Activated CD4-positive, alpha-beta T cell treated with anti-CD3 and anti-CD28 coated beads, Interleukin-2, amount 50 U/mL, for 4 hours (primary cell): ENCODE data around the gene POC5.

Experiments
- DNase-seq, 2 experiments: peaks; one replicate each; pipeline ENCODE4 v3.0.0-alpha.2; 2020

Gene POC5

GRCh38 chr5:75659791-75660450, 57.3 kb downstream of the POC5 start:
- no peak for DNase-seq

DNA sequence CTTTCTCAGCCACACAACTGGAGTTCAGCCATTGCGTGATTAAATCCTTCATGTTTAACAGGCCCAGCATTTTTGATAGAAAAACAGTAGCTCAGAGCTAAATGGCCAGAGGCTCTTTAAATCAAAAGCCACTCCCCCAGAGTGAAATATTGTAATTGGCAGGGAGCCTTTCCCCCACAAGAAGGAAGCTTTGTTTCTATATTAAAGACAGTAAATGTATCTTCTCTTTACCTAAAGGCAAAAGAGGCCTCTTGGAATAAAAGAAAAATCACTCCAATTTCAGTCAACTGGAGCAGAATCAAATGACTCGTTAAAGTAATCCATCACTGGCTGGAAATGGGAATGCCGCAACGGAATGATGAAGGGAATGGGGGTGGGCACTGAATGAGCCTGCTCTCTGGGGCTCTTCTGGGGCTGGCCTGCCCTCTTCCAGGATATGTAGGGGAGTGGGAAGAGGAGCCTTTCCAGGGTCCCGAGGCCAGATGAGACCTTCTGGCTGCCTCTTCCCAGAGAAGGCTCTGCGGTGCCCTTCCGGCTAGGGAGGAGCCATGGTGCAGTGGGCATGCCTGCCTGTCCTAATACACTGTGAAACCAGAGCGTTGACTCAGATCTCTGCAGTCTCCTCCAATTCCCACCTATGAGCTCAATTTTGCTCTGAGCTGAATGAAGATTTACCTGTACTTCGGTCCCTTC, 60.8 kb downstream of the POC5 start:
- no peak for DNase-seq

DNA sequence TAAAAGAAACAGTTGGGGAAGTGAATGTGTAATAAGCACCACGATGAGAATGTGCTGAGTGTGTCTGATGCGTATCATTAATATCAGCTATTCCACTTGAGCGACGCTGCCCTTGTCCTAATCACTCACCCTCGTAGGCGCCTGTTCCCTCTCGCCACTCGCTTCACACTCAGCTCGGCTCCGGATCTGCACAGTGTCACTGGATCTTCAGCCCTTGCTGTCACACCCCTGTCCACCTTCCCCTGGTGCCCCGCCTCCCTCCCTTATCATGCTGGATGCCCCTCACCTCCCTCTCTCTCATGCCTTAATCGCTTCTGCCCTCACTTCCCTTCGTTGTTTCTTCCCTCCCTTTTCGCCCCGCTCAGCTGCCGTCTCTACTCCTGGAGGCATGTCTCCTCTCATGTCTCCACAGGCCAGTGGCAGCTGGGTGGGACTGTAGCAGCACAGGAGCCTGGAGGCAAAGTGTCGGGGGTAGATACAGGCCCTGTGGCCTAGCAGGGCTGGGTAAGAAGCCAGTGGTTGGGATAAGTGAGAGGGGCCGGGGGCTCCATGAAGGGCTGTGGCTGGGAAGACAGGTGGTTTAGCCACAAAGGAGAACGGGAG, 62.4 kb downstream of the POC5 start:
- DNase-seq = no peak

DNA sequence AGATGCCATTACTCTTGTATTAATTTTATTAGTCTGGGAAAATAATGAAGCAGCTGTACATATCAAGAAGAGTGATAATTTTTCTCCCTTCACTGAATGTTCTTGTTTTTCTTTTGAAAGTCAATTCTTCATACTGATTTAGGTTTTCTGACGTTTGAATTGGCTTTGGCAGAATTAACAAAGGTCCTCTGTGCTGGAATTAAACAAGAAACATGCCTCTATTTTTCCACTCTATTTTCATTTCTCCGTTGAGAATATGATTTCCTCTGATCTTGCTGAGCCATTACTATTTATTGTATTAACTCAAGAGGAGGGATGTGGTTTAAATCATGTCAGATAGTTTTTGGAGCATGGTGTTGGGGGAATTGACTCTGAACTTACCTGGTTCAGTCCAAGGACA, 63.7 kb downstream of the POC5 start:
- DNase-seq = no peak

DNA sequence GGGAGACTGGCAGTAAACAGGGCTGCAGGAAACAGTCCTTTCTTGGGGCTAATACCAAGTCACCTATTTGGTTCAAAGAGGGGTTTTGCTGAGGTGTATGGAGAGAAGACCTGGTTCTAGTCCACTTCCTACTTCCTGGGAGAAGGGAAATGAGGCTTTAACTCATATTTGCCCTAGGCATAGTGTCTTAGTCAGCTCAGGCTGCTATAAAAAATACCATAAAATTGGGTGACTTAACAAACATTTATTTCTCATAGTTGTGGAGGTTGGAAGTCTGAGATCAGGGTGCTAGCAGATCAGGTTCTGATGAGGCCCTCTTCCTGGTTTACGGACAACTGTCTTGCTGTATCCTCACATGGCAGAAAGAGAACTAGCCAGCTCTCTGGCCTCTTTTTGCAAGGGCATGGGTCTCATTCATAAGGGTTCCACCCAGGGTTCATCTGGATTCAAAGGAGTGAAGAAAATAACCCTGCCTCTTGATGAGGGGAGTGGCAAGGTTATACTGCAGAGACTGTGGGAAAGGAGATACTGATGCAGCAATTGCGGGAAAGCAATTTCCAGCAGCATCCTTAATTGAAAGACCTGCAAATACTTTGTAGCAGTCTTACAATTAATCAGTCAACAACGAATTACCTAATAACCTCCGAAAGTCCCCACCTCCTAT, 65.5 kb downstream of the POC5 start:
- DNase-seq = no peak

- no peak for DNase-seq
Observed at GRCh38 chr5:75648712-75649111, 68.5 kb downstream of the POC5 start.

- no peak for DNase-seq
Observed at GRCh38 chr5:75640826-75641225, 76.4 kb downstream of the POC5 start.

DNA sequence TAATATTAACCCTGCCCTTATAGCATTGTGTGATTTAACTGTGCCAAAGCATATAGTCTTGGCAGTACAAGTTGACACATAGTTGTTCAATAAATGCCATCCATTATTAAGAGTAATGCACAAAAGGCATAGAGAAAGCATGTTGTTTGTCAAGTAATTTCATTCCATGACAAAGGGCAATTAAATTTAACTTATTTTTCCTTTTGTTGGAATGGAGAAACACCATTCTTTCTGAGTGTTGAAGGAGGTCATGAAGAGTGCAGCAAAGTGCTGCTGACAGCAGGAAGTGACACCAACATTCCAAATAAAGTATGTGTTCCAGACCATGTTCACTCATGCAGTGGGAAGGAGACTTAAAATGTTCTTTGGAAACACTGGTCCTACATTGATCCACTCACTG, 76.8 kb downstream of the POC5 start:
- DNase-seq = no peak

GRCh38 chr5:75639535-75640311, 77.5 kb downstream of the POC5 start:
- DNase-seq = no peak

DNA sequence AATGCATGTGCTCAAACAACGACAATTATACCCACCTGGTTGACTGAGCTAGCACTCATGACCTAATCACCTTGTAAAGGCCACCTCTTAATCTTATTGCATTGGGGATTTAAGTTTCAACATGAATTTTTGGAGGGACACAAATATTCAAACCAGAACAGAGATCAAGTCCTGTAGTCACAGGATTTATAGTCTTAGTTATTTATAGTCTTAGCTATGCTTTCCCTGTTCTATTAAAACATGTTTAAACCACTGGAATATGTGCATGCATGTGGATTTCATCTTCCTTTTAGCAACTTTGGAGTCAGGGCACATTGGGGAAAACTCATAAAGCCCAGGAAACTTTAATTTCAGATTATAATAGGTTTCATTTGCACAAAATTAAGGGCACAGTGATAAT, 79.3 kb downstream of the POC5 start:
- no peak for DNase-seq

GRCh38 chr5:75632321-75632720, 84.9 kb downstream of the POC5 start:
- no peak for DNase-seq

DNA sequence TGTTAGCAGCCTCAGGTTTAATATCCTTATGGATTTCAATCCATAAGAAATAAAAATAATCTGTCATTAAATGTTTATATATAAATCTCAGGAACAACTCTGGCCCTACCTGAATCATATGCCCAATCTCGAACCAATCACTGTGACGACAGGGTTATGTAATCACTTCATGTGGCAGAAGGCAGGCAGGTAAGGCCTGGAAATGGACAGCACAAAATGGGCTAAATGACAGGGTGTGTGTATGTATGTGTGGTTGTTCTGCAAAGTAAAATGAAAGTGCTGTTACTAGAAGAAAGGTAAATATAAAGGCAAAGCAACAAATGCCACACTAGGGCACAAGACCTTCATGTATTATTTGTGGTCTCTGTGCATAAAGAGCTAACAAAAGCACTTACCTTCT, 86.4 kb downstream of the POC5 start:
- no peak for DNase-seq

DNA sequence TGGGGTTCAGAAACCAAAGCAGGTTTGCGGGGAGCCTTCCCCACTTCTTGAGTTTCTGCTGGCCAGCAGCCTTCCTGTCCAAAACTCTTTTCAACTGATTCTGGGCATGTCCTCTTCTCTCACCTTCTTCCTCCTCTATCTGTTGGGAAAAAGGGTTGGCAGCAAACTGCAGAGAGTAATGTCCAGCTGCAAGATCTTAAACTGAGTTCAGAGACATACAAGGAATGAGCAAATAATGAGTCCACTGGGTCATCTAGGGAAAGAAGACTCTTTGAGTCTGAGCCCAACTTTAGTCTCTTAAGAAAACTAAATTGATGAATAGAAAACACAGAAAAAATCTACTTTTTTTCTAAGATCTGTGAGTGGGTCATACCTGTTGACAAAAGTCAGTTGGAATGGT, 89.4 kb downstream of the POC5 start:
- no peak for DNase-seq

DNA sequence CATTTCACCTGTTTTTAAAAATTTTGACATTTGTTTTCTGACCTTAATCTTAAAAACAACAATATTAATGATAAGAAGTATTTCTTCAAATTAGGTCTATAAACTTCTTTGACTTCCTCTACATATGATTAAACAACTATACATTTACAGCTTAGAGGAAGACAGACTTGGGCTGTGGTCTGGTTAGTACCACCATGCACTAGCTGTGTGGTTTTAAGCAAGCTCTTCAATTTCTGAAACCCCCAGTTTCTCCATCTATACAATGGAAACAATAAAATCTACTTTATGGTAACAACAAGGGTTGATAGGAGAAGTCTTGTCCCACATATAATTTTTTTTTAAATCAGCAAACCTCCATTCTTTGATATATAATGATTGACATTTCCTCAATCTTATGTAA, 90.3 kb downstream of the POC5 start:
- no peak for DNase-seq
